ENCODE results near the gene MSL3B.

The MSL3B gene

GRCh38 chr2:233853353-233853752 is 14.8 kb downstream of the MSL3B start:
- Mint-ChIP-seq H3K27ac (peak overlapping the region; percentile 73), H3K36me3 (ENCODE audit: low read depth) (peaks cover 57% of the 10 kb centered on the region), H3K27me3 (no peaks in the 10 kb centered on the region), H3K9me3 (ENCODE audit: low read depth) (no peaks in the 10 kb centered on the region), H3K4me1 (peaks cover 26% of the 10 kb centered on the region), H3K4me3 (peak overlapping the region; percentile 97)
- ChIA-PET POLR2A (no interaction called here), CTCF (no interaction called here)
- ATAC-seq, result no peak
- peak; percentile 32 for DNase-seq
- intact Hi-C loops (cut with DNase I, micrococcal nuclease), result loop anchor here (5.0 to 10.0 kb wide), 5 partner anchors 281 to 599 kb away; partner anchors contain the start of genes ATG16L1 (in 1 of the 2) and USP40 (in 1 of the 2)

- Mint-ChIP-seq H3K36me3 (ENCODE audit: low read depth) (peaks cover 69% of the 10 kb centered on the region), H3K27ac (no peak overlapping the region), H3K4me1 (peaks cover 24% of the 10 kb centered on the region), H3K27me3 (no peaks in the 10 kb centered on the region), H3K4me3 (peak overlapping the region; percentile 97), H3K9me3 (ENCODE audit: low read depth) (no peaks in the 10 kb centered on the region)
- ATAC-seq (no peak), DNase-seq (no peak)
- intact Hi-C loops (cut with DNase I, micrococcal nuclease), result loop anchor here (5.0 to 10.0 kb wide), 5 partner anchors 283 to 597 kb away; partner anchors contain the start of genes ATG16L1 (in 1 of the 2) and USP40 (in 1 of the 2)
- CTCF ChIA-PET, result no interaction called here
- POLR2A ChIA-PET, result no interaction called here
Observed at GRCh38 chr2:233852056-233852455, 16.1 kb downstream of the MSL3B start.

GRCh38 chr2:233851169-233851568 is 17.0 kb downstream of the MSL3B start:
- intact Hi-C loops (cut with DNase I, micrococcal nuclease), result loop anchor here (5.0 to 10.0 kb wide), 5 partner anchors 284 to 596 kb away; partner anchors contain the start of genes ATG16L1 (in 1 of the 2) and USP40 (in 1 of the 2)
- Mint-ChIP-seq H3K4me3 (no peak overlapping the region), H3K9me3 (ENCODE audit: low read depth) (no peaks in the 10 kb centered on the region), H3K27ac (no peak overlapping the region), H3K36me3 (ENCODE audit: low read depth) (peaks cover 78% of the 10 kb centered on the region), H3K27me3 (no peaks in the 10 kb centered on the region), H3K4me1 (peaks cover 24% of the 10 kb centered on the region)
- no peak for ATAC-seq
- CTCF ChIA-PET, result no interaction called here
- POLR2A ChIA-PET, result no interaction called here
- DNase-seq, result no peak

GRCh38 chr2:233850745-233851144 is 17.4 kb downstream of the MSL3B start:
- H3K36me3 Mint-ChIP-seq (ENCODE audit: low read depth), result peaks cover 82% of the 10 kb centered on the region
- CTCF ChIA-PET, result no interaction called here
- POLR2A ChIA-PET, result no interaction called here
- DNase-seq (no peak), ATAC-seq (no peak)
- H3K27me3 Mint-ChIP-seq, result no peaks in the 10 kb centered on the region
- peaks cover 23% of the 10 kb centered on the region for H3K4me1 Mint-ChIP-seq
- no peak overlapping the region for H3K27ac Mint-ChIP-seq
- intact Hi-C loops (cut with DNase I, micrococcal nuclease), result loop anchor here (5.0 to 10.0 kb wide), 5 partner anchors 283 to 596 kb away; partner anchors contain the start of genes ATG16L1 (in 1 of the 2) and USP40 (in 1 of the 2)
- H3K4me3 Mint-ChIP-seq, result no peak overlapping the region
- H3K9me3 Mint-ChIP-seq (ENCODE audit: low read depth), result no peaks in the 10 kb centered on the region

GRCh38 chr2:233849607-233850271 is 18.4 kb downstream of the MSL3B start:
- H3K4me3 Mint-ChIP-seq, result no peak overlapping the region
- H3K36me3 Mint-ChIP-seq (ENCODE audit: low read depth), result peaks cover 90% of the 10 kb centered on the region
- POLR2A ChIA-PET, result no interaction called here
- intact Hi-C loops (cut with DNase I, micrococcal nuclease), result loop anchor here (5.0 to 10.0 kb wide), 5 partner anchors 282 to 595 kb away; partner anchors contain the start of genes ATG16L1 (in 1 of the 2) and USP40 (in 1 of the 2)
- H3K9me3 Mint-ChIP-seq (ENCODE audit: low read depth), result no peaks in the 10 kb centered on the region
- no peak for ATAC-seq
- peaks cover 13% of the 10 kb centered on the region for H3K4me1 Mint-ChIP-seq
- H3K27ac Mint-ChIP-seq, result no peak overlapping the region
- CTCF ChIA-PET, result no interaction called here
- DNase-seq, result no peak
- no peaks in the 10 kb centered on the region for H3K27me3 Mint-ChIP-seq

- POLR2A ChIA-PET, result interaction anchor here (0.9 kb wide), 1 partner anchor 9 kb away, joined by 4 read pairs; no protein-coding TSS in a partner anchor
- Mint-ChIP-seq H3K36me3 (ENCODE audit: low read depth) (peaks cover 94% of the 10 kb centered on the region), H3K4me1 (peaks cover 11% of the 10 kb centered on the region), H3K9me3 (ENCODE audit: low read depth) (no peaks in the 10 kb centered on the region), H3K27me3 (no peaks in the 10 kb centered on the region), H3K27ac (no peak overlapping the region), H3K4me3 (no peak overlapping the region)
- CTCF ChIA-PET, result interaction anchor here (0.7 to 1.1 kb wide), 3 partner anchors 9 to 169 kb away, joined by 3 to 6 read pairs (median 5); no protein-coding TSS in a partner anchor
- no peak for ATAC-seq
- no peak for DNase-seq
- intact Hi-C loops (cut with DNase I, micrococcal nuclease), result no loop called here
Observed at GRCh38 chr2:233848276-233848675, 19.9 kb downstream of the MSL3B start.

GRCh38 chr2:233847248-233847898 is 20.8 kb downstream of the MSL3B start:
- CTCF ChIA-PET, result interaction anchor here (0.7 kb wide), 2 partner anchors 70 to 170 kb away, joined by 3 to 5 read pairs; no protein-coding TSS in a partner anchor
- peaks cover 5% of the 10 kb centered on the region for H3K4me1 Mint-ChIP-seq
- POLR2A ChIA-PET, result interaction anchor here (0.9 kb wide), 1 partner anchor 8 kb away, joined by 4 read pairs; no protein-coding TSS in a partner anchor
- H3K27ac Mint-ChIP-seq, result no peak overlapping the region
- no peaks in the 10 kb centered on the region for H3K27me3 Mint-ChIP-seq
- ATAC-seq (no peak), DNase-seq (no peak)
- peaks cover 94% of the 10 kb centered on the region for H3K36me3 Mint-ChIP-seq (ENCODE audit: low read depth)
- intact Hi-C loops (cut with DNase I, micrococcal nuclease), result no loop called here
- no peaks in the 10 kb centered on the region for H3K9me3 Mint-ChIP-seq (ENCODE audit: low read depth)
- no peak overlapping the region for H3K4me3 Mint-ChIP-seq

GRCh38 chr2:233846387-233847247 is 21.6 kb downstream of the MSL3B start:
- intact Hi-C loops (cut with DNase I, micrococcal nuclease), result no loop called here
- ChIA-PET CTCF (interaction anchor here (0.6 kb wide), 1 partner anchor 666 kb away, joined by 3 read pairs; no protein-coding TSS in a partner anchor), POLR2A (interaction anchor here (0.6 kb wide), 1 partner anchor 580 kb away, joined by 3 read pairs; no protein-coding TSS in a partner anchor)
- peaks cover 95% of the 10 kb centered on the region for H3K36me3 Mint-ChIP-seq (ENCODE audit: low read depth)
- H3K27me3 Mint-ChIP-seq, result no peaks in the 10 kb centered on the region
- no peaks in the 10 kb centered on the region for H3K9me3 Mint-ChIP-seq (ENCODE audit: low read depth)
- DNase-seq, result no peak
- ATAC-seq, result no peak
- H3K27ac Mint-ChIP-seq, result no peak overlapping the region
- H3K4me1 Mint-ChIP-seq, result no peaks in the 10 kb centered on the region
- H3K4me3 Mint-ChIP-seq, result no peak overlapping the region

- no peak overlapping the region for H3K27ac Mint-ChIP-seq
- no peak overlapping the region for H3K4me3 Mint-ChIP-seq
- H3K36me3 Mint-ChIP-seq (ENCODE audit: low read depth), result peaks cover 96% of the 10 kb centered on the region
- POLR2A ChIA-PET, result interaction anchor here (0.6 kb wide), 2 partner anchors 579 to 1134 kb away, joined by 3 read pairs; no protein-coding TSS in a partner anchor
- DNase-seq, result no peak
- intact Hi-C loops (cut with DNase I, micrococcal nuclease), result no loop called here
- ATAC-seq, result no peak
- no peaks in the 10 kb centered on the region for H3K9me3 Mint-ChIP-seq (ENCODE audit: low read depth)
- no peaks in the 10 kb centered on the region for H3K4me1 Mint-ChIP-seq
- CTCF ChIA-PET, result interaction anchor here (0.6 kb wide), 1 partner anchor 667 kb away, joined by 3 read pairs; no protein-coding TSS in a partner anchor
- H3K27me3 Mint-ChIP-seq, result no peaks in the 10 kb centered on the region
Observed at GRCh38 chr2:233845301-233846060, 22.7 kb downstream of the MSL3B start.

GRCh38 chr2:233844836-233845235 is 23.4 kb downstream of the MSL3B start:
- POLR2A ChIA-PET, result interaction anchor here (1.4 kb wide), 1 partner anchor 10 kb away, joined by 3 read pairs; no protein-coding TSS in a partner anchor
- ATAC-seq (no peak), DNase-seq (no peak)
- H3K27me3 Mint-ChIP-seq, result no peaks in the 10 kb centered on the region
- intact Hi-C loops (cut with DNase I, micrococcal nuclease), result no loop called here
- no peaks in the 10 kb centered on the region for H3K4me1 Mint-ChIP-seq
- peaks cover 96% of the 10 kb centered on the region for H3K36me3 Mint-ChIP-seq (ENCODE audit: low read depth)
- H3K9me3 Mint-ChIP-seq (ENCODE audit: low read depth), result no peaks in the 10 kb centered on the region
- H3K4me3 Mint-ChIP-seq, result no peak overlapping the region
- no peak overlapping the region for H3K27ac Mint-ChIP-seq
- CTCF ChIA-PET, result no interaction called here

Data from activated CD4-positive, alpha-beta T cell treated with anti-CD3 and anti-CD28 coated beads for 36 hours (primary cell).